Activated CD4-positive, alpha-beta memory T cell treated with anti-CD3 and anti-CD28 coated beads, Interleukin-2, amount 10 ng/mL, durations not matched to agents 7 days and 5 days (primary cell): ENCODE measurements around the gene SLC37A4. TPM values are rescaled to one million over a fixed set of nuclear protein-coding genes. Genes with fewer than 3 reads are reported as not detected.
A peak's percentile ranks its signal among the peaks of the same experiment; 100 is the strongest.
"Not testable (repeated sequence)": the region's sequence is repeated elsewhere in the genome, so short reads cannot be mapped to it uniquely, and the experiment has no call there.

ENCODE experiments used
- CTCF ChIA-PET: fragments of 350-600 bp; sonication (Branson Sonifier 250); formaldehyde crosslinking; loops from one replicate; lab custom pipeline; 2021; ENCODE audit warnings: antibody characterized with exemption, inconsistent platforms; lab: Charles Lee
- POLR2A ChIA-PET: fragments of 350-600 bp; sonication (Branson Sonifier 250); formaldehyde crosslinking; loops from one replicate; lab custom pipeline; 2021; ENCODE audit warnings: antibody characterized with exemption; lab: Charles Lee
- DNase-seq: peaks from one replicate; pipeline ENCODE4 v3.0.0-alpha.2; 2020
- H3K27ac Mint-ChIP-seq: one replicate; pipeline ENCODE4 v1.8.0; 2021; ENCODE audit warnings: mild to moderate bottlenecking, mixed read lengths
- H3K27me3 Mint-ChIP-seq: one replicate; pipeline ENCODE4 v1.8.0; 2021; ENCODE audit warnings: mixed read lengths
- H3K36me3 Mint-ChIP-seq: one replicate; pipeline ENCODE4 v1.8.0; 2021; ENCODE audit warnings: low read depth, mixed read lengths
- H3K4me1 Mint-ChIP-seq: one replicate; pipeline ENCODE4 v1.8.0; 2021; ENCODE audit warnings: mixed read lengths
- H3K4me3 Mint-ChIP-seq: one replicate; pipeline ENCODE4 v1.8.0; 2021; ENCODE audit warnings: mild to moderate bottlenecking, mixed read lengths
- H3K9me3 Mint-ChIP-seq: one replicate; pipeline ENCODE4 v1.8.0; 2021; ENCODE audit warnings: mixed read lengths
- total RNA-seq, 2 experiments: library from RNA; stranded (reverse); gene quantifications; one replicate each; pipeline ENCODE4 v1.2.3, GENCODE V29; 2021

The SLC37A4 gene
- 10 to 100 TPM; 31.6 to 33.9 TPM for total RNA-seq

GRCh38 chr11:119030329-119031047 lies at the start of gene SLC37A4:
Gene SLC37A4, minus strand, starts transcription at chr11:119030877.
- peak; percentile 98 for DNase-seq
- ChIA-PET POLR2A (interaction anchor here (0.7 to 5.9 kb wide), 16 partner anchors 9 to 242 kb away, joined by 3 to 115 read pairs (median 5); partner anchors contain the start of genes CENATAC, HMBS, HYOU1 and RPS25), CTCF (interaction anchor here (0.9 to 3.4 kb wide), 11 partner anchors 9 to 101 kb away, joined by 3 to 29 read pairs (median 4); partner anchors contain the start of genes CENATAC, HYOU1, RPS25 and TRAPPC4)
- Mint-ChIP-seq H3K27me3 (no peaks in the 10 kb centered on the region), H3K9me3 (no peaks in the 10 kb centered on the region), H3K36me3 (peaks cover 16% of the 10 kb centered on the region), H3K4me1 (peaks cover 29% of the 10 kb centered on the region), H3K27ac (peak within 1 kb of the TSS; percentile 78), H3K4me3 (peak within 1 kb of the TSS; percentile 77)

GRCh38 chr11:119078675-119079420 lies 48.2 kb upstream of the SLC37A4 start:
- Mint-ChIP-seq H3K4me3 (no peak overlapping the region), H3K4me1 (no peaks in the 10 kb centered on the region)
- no peak for DNase-seq

GRCh38 chr11:119077839-119078238 lies 47.2 kb upstream of the SLC37A4 start:
- Mint-ChIP-seq H3K4me1 (no peaks in the 10 kb centered on the region), H3K4me3 (no peak overlapping the region), H3K27me3 (no peaks in the 10 kb centered on the region), H3K36me3 (peaks cover 56% of the 10 kb centered on the region), H3K9me3 (no peaks in the 10 kb centered on the region), H3K27ac (no peak overlapping the region)
- DNase-seq: no peak
- ChIA-PET POLR2A (interaction anchor here (0.8 to 2.9 kb wide), 2 partner anchors 10 to 22 kb away, joined by 3 to 14 read pairs; partner anchors contain the start of gene VPS11), CTCF (no interaction called here)

More at GRCh38 chr11:119078675-119079420, 48.2 kb upstream of the SLC37A4 start:
- H3K36me3 Mint-ChIP-seq: peaks cover 47% of the 10 kb centered on the region
- H3K27me3 Mint-ChIP-seq: no peaks in the 10 kb centered on the region
- no peak overlapping the region for H3K27ac Mint-ChIP-seq
- ChIA-PET POLR2A (interaction anchor here (1.7 to 2.9 kb wide), 2 partner anchors 11 to 16 kb away, joined by 6 to 14 read pairs; partner anchors contain the start of gene VPS11), CTCF (no interaction called here)
- no peaks in the 10 kb centered on the region for H3K9me3 Mint-ChIP-seq

GRCh38 chr11:119067371-119068222 lies 36.9 kb upstream of the SLC37A4 start, which contains the start of gene VPS11:
Gene VPS11, plus strand, starts transcription at chr11:119067818. Its CDS starts 6 bp downstream, at chr11:119067824.
- Mint-ChIP-seq H3K9me3 (no peaks in the 10 kb centered on the region), H3K4me3 (peak within 1 kb of the TSS; percentile 98), H3K4me1 (peaks cover 39% of the 10 kb centered on the region), H3K36me3 (peaks cover 27% of the 10 kb centered on the region), H3K27ac (peak within 1 kb of the TSS; percentile 98), H3K27me3 (no peaks in the 10 kb centered on the region)
- ChIA-PET CTCF (interaction anchor here (0.5 to 2.7 kb wide), 24 partner anchors 10 to 314 kb away, joined by 3 to 21 read pairs (median 6); partner anchors contain the start of genes C2CD2L, CBL, DPAGT1 and HMBS), POLR2A (interaction anchor here (0.6 to 4.7 kb wide), 30 partner anchors 11 to 496 kb away, joined by 3 to 105 read pairs (median 6); partner anchors contain the start of genes C2CD2L, CBL, CENATAC and DDX6)
- DNase-seq: peak; percentile 98

GRCh38 chr11:119065369-119065768 lies 34.7 kb upstream of the SLC37A4 start:
- Mint-ChIP-seq H3K27ac (peak overlapping the region; percentile 28), H3K4me1 (peaks cover 41% of the 10 kb centered on the region), H3K9me3 (no peaks in the 10 kb centered on the region), H3K4me3 (peak overlapping the region; percentile 17), H3K27me3 (no peaks in the 10 kb centered on the region), H3K36me3 (peaks cover 14% of the 10 kb centered on the region)
- ChIA-PET POLR2A (interaction anchor here (0.5 to 4.7 kb wide), 5 partner anchors 9 to 141 kb away, joined by 3 to 105 read pairs (median 4); partner anchors contain the start of genes CBL, HMBS and HYOU1), CTCF (interaction anchor here (0.7 to 1.2 kb wide), 5 partner anchors 9 to 273 kb away, joined by 3 to 7 read pairs (median 3); a partner anchor contains a TSS)
- peak; percentile 65 for DNase-seq

- H3K9me3 Mint-ChIP-seq: no peaks in the 10 kb centered on the region
- no peak overlapping the region for H3K27ac Mint-ChIP-seq
- POLR2A ChIA-PET: interaction anchor here (0.7 to 2.2 kb wide), 4 partner anchors 30 to 163 kb away, joined by 4 to 6 read pairs (median 5); no protein-coding TSS in a partner anchor
- CTCF ChIA-PET: interaction anchor here (0.8 kb wide), 1 partner anchor 33 kb away, joined by 3 read pairs; no protein-coding TSS in a partner anchor
- no peak overlapping the region for H3K4me3 Mint-ChIP-seq
- no peak for DNase-seq
- peaks cover 36% of the 10 kb centered on the region for H3K4me1 Mint-ChIP-seq
- peaks cover 5% of the 10 kb centered on the region for H3K36me3 Mint-ChIP-seq
- H3K27me3 Mint-ChIP-seq: no peaks in the 10 kb centered on the region
Measured at GRCh38 chr11:119062779-119063178, 32.1 kb upstream of the SLC37A4 start.

GRCh38 chr11:119061256-119061655 lies 30.6 kb upstream of the SLC37A4 start:
- Mint-ChIP-seq H3K4me1 (peaks cover 31% of the 10 kb centered on the region), H3K4me3 (no peak overlapping the region), H3K27me3 (no peaks in the 10 kb centered on the region), H3K27ac (no peak overlapping the region), H3K9me3 (no peaks in the 10 kb centered on the region), H3K36me3 (peaks cover 4% of the 10 kb centered on the region)
- ChIA-PET POLR2A (interaction anchor here (0.9 to 2.2 kb wide), 3 partner anchors 31 to 43 kb away, joined by 3 to 6 read pairs (median 5); partner anchors contain the start of gene RPS25), CTCF (interaction anchor here (0.8 kb wide), 1 partner anchor 135 kb away, joined by 3 read pairs; no protein-coding TSS in a partner anchor)
- no peak for DNase-seq

GRCh38 chr11:119059128-119059527 lies 28.5 kb upstream of the SLC37A4 start:
- H3K4me3 Mint-ChIP-seq, DNase-seq, H3K9me3 Mint-ChIP-seq, POLR2A ChIA-PET, H3K27me3 Mint-ChIP-seq, CTCF ChIA-PET, H3K27ac Mint-ChIP-seq: not testable (repeated sequence)
- Mint-ChIP-seq H3K36me3 (peaks cover 23% of the 10 kb centered on the region), H3K4me1 (peaks cover 39% of the 10 kb centered on the region)

GRCh38 chr11:119057000-119057769 lies 26.5 kb upstream of the SLC37A4 start, which contains the start of gene HYOU1:
Gene HYOU1, minus strand, starts transcription at chr11:119057205. Its CDS starts 1,045 bp downstream, at chr11:119056160.
- ChIA-PET CTCF (interaction anchor here (0.6 to 3.1 kb wide), 17 partner anchors 8 to 216 kb away, joined by 3 to 21 read pairs (median 4); partner anchors contain the start of genes DPAGT1, HMBS, NLRX1 and RPS25), POLR2A (interaction anchor here (0.7 to 5.8 kb wide), 31 partner anchors 10 to 269 kb away, joined by 3 to 82 read pairs (median 4); partner anchors contain the start of genes CENATAC, DDX6, DPAGT1 and HINFP)
- Mint-ChIP-seq H3K27me3 (no peaks in the 10 kb centered on the region), H3K4me3 (peak within 1 kb of the TSS; percentile 95), H3K36me3 (peaks cover 41% of the 10 kb centered on the region), H3K9me3 (no peaks in the 10 kb centered on the region), H3K27ac (peak within 1 kb of the TSS; percentile 91), H3K4me1 (peaks cover 52% of the 10 kb centered on the region)
- peak; percentile 99 for DNase-seq

GRCh38 chr11:119056421-119056999 lies 25.8 kb upstream of the SLC37A4 start:
- Mint-ChIP-seq H3K36me3 (peaks cover 46% of the 10 kb centered on the region), H3K4me1 (peaks cover 56% of the 10 kb centered on the region), H3K4me3 (peak overlapping the region; percentile 95), H3K9me3 (no peaks in the 10 kb centered on the region), H3K27me3 (no peaks in the 10 kb centered on the region), H3K27ac (peak overlapping the region; percentile 91)
- ChIA-PET POLR2A (interaction anchor here (0.8 to 5.8 kb wide), 31 partner anchors 9 to 268 kb away, joined by 3 to 82 read pairs (median 5); partner anchors contain the start of genes C2CD2L, CENATAC, DDX6 and DPAGT1), CTCF (interaction anchor here (0.6 to 3.1 kb wide), 22 partner anchors 9 to 265 kb away, joined by 3 to 21 read pairs (median 4); partner anchors contain the start of genes C2CD2L, DPAGT1, HMBS and RPS25)
- DNase-seq: peak; percentile 52
